ENCODE measurements around the gene GNAQ. TPM values are rescaled to one million over a fixed set of nuclear protein-coding genes. Genes with fewer than 3 reads are reported as not detected.

GNAQ gene
- total RNA-seq, 3 donors from 2014 or later (not counting 1 experiment from before 2014, with no cell fraction given) = 17.8 to 51.6 (median 24.5) TPM

GRCh38 chr9:77896269-77896937, 135.2 kb downstream of the GNAQ start:
- H3K9me3 Mint-ChIP-seq = no peaks in the 10 kb centered on the region
- DNase-seq (no peak), ATAC-seq (no peak)
- WGBS (ENCODE audit: insufficient coverage) = 42% methylated on average over 2 of the region's 2 CpGs
- no peaks in the 10 kb centered on the region for H3K27me3 Mint-ChIP-seq (ENCODE audit: low read depth in 2 of 2)
- TF ChIP-seq CTCF (IDR thresholded peaks at IDR 0.05) = no peak
- H3K4me3 Mint-ChIP-seq = no peak overlapping the region
- peaks cover 0 to 18% of the 10 kb centered on the region in 2 donors for H3K4me1 Mint-ChIP-seq
- Histone ChIP-seq H3K27me3 (ENCODE audit: control insufficient read depth, insufficient read depth, low read length) (no peaks in the 10 kb centered on the region), H3K9me3 (ENCODE audit: control insufficient read depth, insufficient read depth, low read length) (no peaks in the 10 kb centered on the region), H3K4me1 (ENCODE audit: control insufficient read depth, insufficient read depth, low read length) (no peaks in the 10 kb centered on the region), H3K36me3 (ENCODE audit: control insufficient read depth, insufficient read depth, low read length) (no peaks in the 10 kb centered on the region), H3K27ac (ENCODE audit: low read length) (no peak overlapping the region), H3K4me3 (ENCODE audit: low read length) (no peak overlapping the region)
- H3K27ac Mint-ChIP-seq = no peak overlapping the region
- H3K36me3 Mint-ChIP-seq = no peaks in the 10 kb centered on the region
- intact Hi-C loops (cut with micrococcal nuclease) = no loop called here

- Mint-ChIP-seq H3K27ac (no peak overlapping the region), H3K4me3 (no peak overlapping the region), H3K27me3 (ENCODE audit: low read depth in 2 of 2) (no peaks in the 10 kb centered on the region), H3K9me3 (no peaks in the 10 kb centered on the region), H3K36me3 (no peaks in the 10 kb centered on the region), H3K4me1 (peaks cover 0 to 10% of the 10 kb centered on the region in 2 donors)
- 100% methylated on average over 3 of the region's 3 CpGs for WGBS (ENCODE audit: insufficient coverage)
- no peaks in the 10 kb centered on the region for H3K27me3 ChIP-seq (ENCODE audit: control insufficient read depth, insufficient read depth, low read length)
- no peaks in the 10 kb centered on the region for H3K9me3 ChIP-seq (ENCODE audit: control insufficient read depth, insufficient read depth, low read length)
- H3K36me3 ChIP-seq (ENCODE audit: control insufficient read depth, insufficient read depth, low read length) = no peaks in the 10 kb centered on the region
- H3K4me3 ChIP-seq (ENCODE audit: low read length) = no peak overlapping the region
- TF ChIP-seq CTCF (IDR thresholded peaks at IDR 0.05) = no peak
- no peaks in the 10 kb centered on the region for H3K4me1 ChIP-seq (ENCODE audit: control insufficient read depth, insufficient read depth, low read length)
- no peak for DNase-seq
- intact Hi-C loops (cut with micrococcal nuclease) = no loop called here
- H3K27ac ChIP-seq (ENCODE audit: low read length) = no peak overlapping the region
- no peak for ATAC-seq
Measured at GRCh38 chr9:77893706-77894105, 137.9 kb downstream of the GNAQ start.

DNA sequence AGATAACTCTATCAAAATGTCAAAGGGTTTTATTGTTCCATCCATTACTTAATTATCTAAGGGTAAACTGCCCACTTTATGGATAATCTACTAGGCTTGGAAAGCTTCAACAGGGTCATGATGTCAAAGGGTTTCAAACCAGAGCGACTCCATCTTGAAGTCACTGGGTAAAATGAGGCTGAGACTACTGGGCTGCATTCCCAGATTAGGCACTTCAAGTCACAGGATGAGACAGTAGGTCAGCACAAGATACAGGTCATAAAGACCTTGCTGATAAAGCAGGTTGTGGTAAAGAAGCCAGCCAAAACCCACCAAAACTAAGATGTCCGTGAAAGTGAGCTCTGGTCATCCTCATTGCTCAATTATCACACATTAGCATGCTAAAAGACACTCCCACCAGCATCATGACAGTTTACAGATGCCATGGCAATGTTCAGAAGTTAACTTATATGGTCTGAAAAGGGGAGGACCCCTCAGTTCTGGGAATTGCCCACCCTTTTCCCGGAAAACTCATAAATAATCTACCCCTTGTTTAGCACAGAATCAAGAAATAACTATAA, 138.6 kb downstream of the GNAQ start:
- no peak for TF ChIP-seq CTCF (IDR thresholded peaks at IDR 0.05)
- no peak for DNase-seq
- H3K9me3 ChIP-seq (ENCODE audit: control insufficient read depth, insufficient read depth, low read length) = no peaks in the 10 kb centered on the region
- no peaks in the 10 kb centered on the region for H3K36me3 Mint-ChIP-seq
- H3K4me1 Mint-ChIP-seq = peaks cover 0 to 10% of the 10 kb centered on the region in 2 donors
- ATAC-seq = no peak
- no peaks in the 10 kb centered on the region for H3K4me1 ChIP-seq (ENCODE audit: control insufficient read depth, insufficient read depth, low read length)
- no peaks in the 10 kb centered on the region for H3K9me3 Mint-ChIP-seq
- H3K27me3 ChIP-seq (ENCODE audit: control insufficient read depth, insufficient read depth, low read length) = no peaks in the 10 kb centered on the region
- H3K27ac ChIP-seq (ENCODE audit: low read length) = no peak overlapping the region
- WGBS (ENCODE audit: insufficient coverage) = 87% methylated on average over 3 of the region's 3 CpGs
- intact Hi-C loops (cut with micrococcal nuclease) = no loop called here
- H3K4me3 Mint-ChIP-seq = no peak overlapping the region
- no peaks in the 10 kb centered on the region for H3K27me3 Mint-ChIP-seq (ENCODE audit: low read depth in 2 of 2)
- H3K4me3 ChIP-seq (ENCODE audit: low read length) = no peak overlapping the region
- H3K27ac Mint-ChIP-seq = no peak overlapping the region
- no peaks in the 10 kb centered on the region for H3K36me3 ChIP-seq (ENCODE audit: control insufficient read depth, insufficient read depth, low read length)

Measured in natural killer cell (primary cell).